A673 (cell line): ENCODE data around the gene RNF141. TPM values are rescaled to one million over a fixed set of nuclear protein-coding genes. Genes with fewer than 3 reads are reported as not detected.

Experiments
- BruUV-seq: library from RNA; stranded (reverse); fragments of 400-500 nt; replicated peaks from 2 replicates; lab custom pipeline; 2021; lab: Mats Ljungman, UMichigan
- CTCF ChIA-PET: fragments of 300-600 bp; sonication (Branson Sonifier 250); formaldehyde crosslinking; loops from one replicate; lab custom pipeline; 2022; ENCODE audit warnings: antibody characterized with exemption; lab: Charles Lee
- POLR2A ChIA-PET: fragments of 300-600 bp; sonication (Branson Sonifier 250); formaldehyde crosslinking; loops from one replicate; lab custom pipeline; 2022; ENCODE audit warnings: antibody characterized with exemption; ENCODE audit not compliant: low non-redundant PET; lab: Charles Lee
- DNase-seq: peaks from one replicate; pipeline ENCODE4 v3.0.0-alpha.2; 2015; ENCODE audit warnings: low spot score
- H3K27ac ChIP-seq: fragments of 200-600 bp; sonication (generic); 2 replicates; pipeline ENCODE4 v1.5.1; 2016; ENCODE audit warnings: mixed run types, low read depth, mild to moderate bottlenecking, mixed read lengths, antibody characterized with exemption, low read length; ENCODE audit not compliant: poor library complexity, severe bottlenecking
- H3K27me3 ChIP-seq: fragments of 200-600 bp; sonication (generic); replicated peaks from 2 replicates; pipeline ENCODE4 v1.6.1; 2017; ENCODE audit warnings: mixed run types, low read depth, mild to moderate bottlenecking, mixed read lengths, antibody characterized with exemption, low read length; ENCODE audit not compliant: insufficient read depth, poor library complexity
- H3K36me3 ChIP-seq: fragments of 200-600 bp; sonication (generic); 2 replicates; pipeline ENCODE4 v1.6.1; 2016; ENCODE audit warnings: mixed run types, mild to moderate bottlenecking, mixed read lengths, antibody characterized with exemption, low read length; ENCODE audit not compliant: insufficient read depth, poor library complexity, severe bottlenecking
- H3K4me1 ChIP-seq: fragments of 200-600 bp; sonication (generic); 2 replicates; pipeline ENCODE4 v1.6.1; 2017; ENCODE audit warnings: mixed run types, mild to moderate bottlenecking, mixed read lengths, antibody characterized with exemption, low read length; ENCODE audit not compliant: insufficient read depth, poor library complexity, severe bottlenecking
- H3K4me3 ChIP-seq: fragments of 200-600 bp; sonication (generic); 2 replicates; pipeline ENCODE4 v1.5.1; 2016; ENCODE audit warnings: low read depth, mixed run types, mild to moderate bottlenecking, mixed read lengths, low read length; ENCODE audit not compliant: poor library complexity, severe bottlenecking
- H3K9me3 ChIP-seq: fragments of 200-600 bp; sonication (generic); 2 replicates; pipeline ENCODE4 v1.6.1; 2016; ENCODE audit warnings: mixed run types, low read depth, mild to moderate bottlenecking, mixed read lengths, antibody characterized with exemption, low read length; ENCODE audit not compliant: poor library complexity, severe bottlenecking
- EZH2 ChIP-seq: fragments of 200-600 bp; sonication (generic); IDR thresholded peaks from 2 replicates; pipeline ENCODE4 v1.6.1; 2017; ENCODE audit warnings: borderline replicate concordance, low read depth, mild to moderate bottlenecking, mixed read lengths, antibody characterized with exemption, low read length; ENCODE audit not compliant: poor library complexity, severe bottlenecking
- intact Hi-C: fragments of 100-400 bp; cut with micrococcal nuclease; formaldehyde crosslinking; loops from one replicate; pipeline ENCODE4 v1.10.0; 2022; ENCODE audit not compliant: unreplicated experiment
- total RNA-seq: library from RNA; stranded (reverse); gene quantifications from 2 replicates; pipeline ENCODE4 v1.2.3, GENCODE V29; 2021
- TF ChIP-seq, protein P1 (sequence below): fragments of 300-800, 200-600 bp; sonication (generic); conservative IDR thresholded peaks from 2 replicates; pipeline ENCODE4 v1.5.1; 2017; ENCODE audit warnings: low read depth, mild to moderate bottlenecking, antibody characterized with exemption, low read length, moderate library complexity, mixed read lengths

RNF141 gene
- total RNA-seq, 1 experiment from 2014 or later, result 36.4 TPM

DNA sequence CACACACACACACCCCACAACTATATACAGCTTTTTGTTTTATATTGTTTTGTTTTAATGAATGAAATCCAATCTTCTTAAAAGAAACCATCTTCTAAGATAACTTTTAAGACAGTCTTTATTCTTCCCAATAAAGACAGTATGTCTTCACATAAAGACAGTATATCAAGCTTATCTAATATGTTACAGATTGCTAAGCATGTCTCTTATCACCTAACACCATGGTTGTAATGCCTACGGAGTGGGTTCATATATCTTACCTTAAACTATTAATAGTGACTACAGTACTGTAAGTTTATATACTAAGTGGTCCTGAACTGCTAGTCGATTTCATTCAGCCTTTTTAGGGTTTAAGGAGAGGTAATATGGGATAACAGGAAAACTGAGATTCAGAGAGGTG lies 8.5 kb downstream of the RNF141 start:
- no peak overlapping the region for H3K27ac ChIP-seq
- POLR2A ChIA-PET, result no interaction called here
- H3K36me3 ChIP-seq, result peaks cover 63% of the 10 kb centered on the region

DNA sequence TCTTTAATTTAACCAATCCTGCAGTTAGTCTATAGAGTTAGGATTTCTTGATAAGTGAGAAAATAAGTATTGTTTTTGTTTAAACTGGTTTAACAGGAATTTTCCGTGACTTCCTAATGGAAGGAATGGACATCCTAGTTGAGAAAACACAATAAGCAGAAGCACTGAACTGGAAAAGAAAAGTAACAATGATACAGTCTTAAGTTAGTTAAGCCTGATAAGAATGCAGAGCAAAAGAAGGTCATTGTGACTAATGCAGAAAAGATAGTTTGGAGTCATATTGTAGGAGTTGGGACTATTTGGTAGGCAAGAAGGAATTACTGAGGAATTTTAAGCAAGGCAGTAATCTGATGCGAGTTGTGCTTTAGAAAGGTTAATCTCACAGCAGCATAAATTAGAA lies 11.7 kb downstream of the RNF141 start:
- Histone ChIP-seq H3K9me3 (no peaks in the 10 kb centered on the region), H3K27ac (peak overlapping the region; percentile 52), H3K27me3 (no peaks in the 10 kb centered on the region), H3K36me3 (peaks cover 90% of the 10 kb centered on the region), H3K4me1 (peaks cover 29% of the 10 kb centered on the region), H3K4me3 (no peak overlapping the region)
- DNase-seq, result no peak
- BruUV-seq, result no TSS peak
- POLR2A ChIA-PET, result no interaction called here
- TF ChIP-seq, protein P1, sequence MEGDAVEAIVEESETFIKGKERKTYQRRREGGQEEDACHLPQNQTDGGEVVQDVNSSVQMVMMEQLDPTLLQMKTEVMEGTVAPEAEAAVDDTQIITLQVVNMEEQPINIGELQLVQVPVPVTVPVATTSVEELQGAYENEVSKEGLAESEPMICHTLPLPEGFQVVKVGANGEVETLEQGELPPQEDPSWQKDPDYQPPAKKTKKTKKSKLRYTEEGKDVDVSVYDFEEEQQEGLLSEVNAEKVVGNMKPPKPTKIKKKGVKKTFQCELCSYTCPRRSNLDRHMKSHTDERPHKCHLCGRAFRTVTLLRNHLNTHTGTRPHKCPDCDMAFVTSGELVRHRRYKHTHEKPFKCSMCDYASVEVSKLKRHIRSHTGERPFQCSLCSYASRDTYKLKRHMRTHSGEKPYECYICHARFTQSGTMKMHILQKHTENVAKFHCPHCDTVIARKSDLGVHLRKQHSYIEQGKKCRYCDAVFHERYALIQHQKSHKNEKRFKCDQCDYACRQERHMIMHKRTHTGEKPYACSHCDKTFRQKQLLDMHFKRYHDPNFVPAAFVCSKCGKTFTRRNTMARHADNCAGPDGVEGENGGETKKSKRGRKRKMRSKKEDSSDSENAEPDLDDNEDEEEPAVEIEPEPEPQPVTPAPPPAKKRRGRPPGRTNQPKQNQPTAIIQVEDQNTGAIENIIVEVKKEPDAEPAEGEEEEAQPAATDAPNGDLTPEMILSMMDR, result no peak
- TF ChIP-seq EZH2, result no peak
- CTCF ChIA-PET, result no interaction called here
- intact Hi-C loops, result no loop called here

More for the DNA sequence above, 8.5 kb downstream of the RNF141 start:
- CTCF ChIA-PET, result interaction anchor here (1.7 kb wide), 1 partner anchor 9 kb away, joined by 6 read pairs; the partner anchor contains the start of gene RNF141
- DNase-seq, result no peak
- intact Hi-C loops, result no loop called here
- no TSS peak for BruUV-seq
- no peaks in the 10 kb centered on the region for H3K27me3 ChIP-seq
- no peak overlapping the region for H3K4me3 ChIP-seq
- H3K4me1 ChIP-seq, result peaks cover 37% of the 10 kb centered on the region
- no peaks in the 10 kb centered on the region for H3K9me3 ChIP-seq
- no peak for TF ChIP-seq EZH2
- TF ChIP-seq, protein P1, result no peak

DNA sequence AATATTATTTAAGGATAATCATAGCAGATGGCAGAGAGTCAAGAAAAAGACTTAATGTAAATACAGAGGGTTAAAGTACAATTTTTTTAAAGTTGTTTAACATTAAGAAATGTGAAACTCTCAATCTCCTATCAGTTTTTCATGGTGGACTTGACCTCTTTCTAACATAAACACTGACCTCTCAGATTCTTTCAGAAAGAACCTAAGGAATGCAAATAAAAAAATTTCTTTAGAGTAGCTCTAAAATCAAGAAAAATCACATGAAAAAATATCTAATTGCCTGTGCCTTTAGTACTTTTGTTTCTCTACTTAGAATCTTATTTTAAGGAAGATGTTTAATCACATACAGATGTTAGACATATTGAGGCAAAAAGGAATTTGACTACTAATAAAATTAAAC lies 12.9 kb downstream of the RNF141 start:
- intact Hi-C loops, result no loop called here
- H3K27ac ChIP-seq, result no peak overlapping the region
- H3K4me1 ChIP-seq, result peaks cover 29% of the 10 kb centered on the region
- BruUV-seq, result no TSS peak
- TF ChIP-seq, protein P1, result no peak
- no peak for TF ChIP-seq EZH2
- H3K4me3 ChIP-seq, result no peak overlapping the region
- no peaks in the 10 kb centered on the region for H3K9me3 ChIP-seq
- POLR2A ChIA-PET, result no interaction called here
- peaks cover 91% of the 10 kb centered on the region for H3K36me3 ChIP-seq
- H3K27me3 ChIP-seq, result no peaks in the 10 kb centered on the region
- DNase-seq, result no peak
- CTCF ChIA-PET, result no interaction called here
